CD1c-positive myeloid dendritic cell (primary cell): ENCODE results near the gene ZAP70.

Experiments used
- DNase-seq: peaks from one replicate; pipeline ENCODE4 v3.0.0-alpha.2; 2016; ENCODE audit errors: extremely low spot score

The ZAP70 gene

GRCh38 chr2:97750017-97750416 lies 36.6 kb downstream of the ZAP70 start:
- no peak for DNase-seq

DNA sequence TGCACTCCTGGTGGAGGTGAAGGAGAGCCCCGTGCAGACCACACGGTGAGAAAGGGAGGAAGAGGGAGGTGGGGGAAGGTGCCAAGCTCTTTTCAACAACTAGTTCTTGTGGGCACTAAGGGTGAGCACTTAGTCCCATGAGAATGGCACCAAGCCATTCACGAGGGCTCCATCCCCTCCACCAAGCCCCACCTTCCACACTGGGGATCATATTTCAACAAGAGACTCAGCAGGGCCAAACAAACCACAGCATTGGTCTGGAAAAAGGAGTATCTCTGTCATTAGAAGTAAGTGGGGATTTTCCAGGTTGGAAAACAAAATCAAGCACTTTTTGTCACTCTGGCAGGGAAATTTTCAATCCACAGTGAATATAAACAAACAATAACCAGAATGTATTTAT lies 38.4 kb downstream of the ZAP70 start:
- DNase-seq = no peak

DNA sequence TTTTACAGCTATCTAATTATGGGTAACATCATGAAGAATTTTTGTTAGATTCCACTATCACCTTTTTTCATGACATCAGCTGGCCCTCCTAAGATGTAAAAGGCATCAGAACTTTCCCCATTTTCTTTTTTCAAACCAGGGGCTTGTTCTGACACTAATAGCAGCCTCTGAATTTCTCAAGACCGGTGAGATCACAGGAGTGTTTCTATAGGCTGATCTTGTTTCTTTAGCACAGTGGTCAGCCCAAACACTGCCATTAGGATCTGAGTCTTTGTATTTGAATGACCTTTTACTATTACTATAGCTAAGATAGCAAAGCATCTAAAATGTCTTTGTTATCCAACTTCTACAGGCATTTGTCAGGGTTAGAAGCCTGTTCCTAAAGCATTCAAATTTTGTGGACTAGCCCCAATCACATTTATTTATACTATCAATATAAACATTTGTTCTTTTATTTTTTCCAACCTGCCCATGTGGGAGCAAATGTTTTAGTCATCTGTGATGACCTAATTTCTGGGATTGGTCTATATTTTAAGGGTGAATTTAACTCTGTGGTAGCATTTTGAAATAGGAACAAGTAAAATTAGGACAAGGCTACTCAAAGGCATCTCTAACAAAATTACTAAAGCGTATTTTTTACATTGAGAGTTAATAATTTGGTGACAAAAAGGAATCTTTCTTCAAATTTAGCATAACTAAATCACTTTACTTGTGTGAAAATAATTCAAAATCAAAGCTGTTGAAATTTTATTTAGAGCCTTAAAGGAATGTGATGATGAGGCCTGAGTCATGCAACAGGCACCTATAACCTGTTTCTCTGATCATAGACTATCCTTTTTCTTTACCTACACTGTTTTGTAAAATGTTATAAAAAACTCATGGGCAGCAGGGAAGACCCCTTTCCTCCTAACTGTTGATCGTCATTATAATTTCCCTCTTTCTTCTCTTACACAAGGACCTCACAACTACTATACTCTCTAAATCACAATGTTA lies 39.3 kb downstream of the ZAP70 start:
- no peak for DNase-seq

- no peak for DNase-seq
Measured at GRCh38 chr2:97754690-97755346, 41.4 kb downstream of the ZAP70 start.

GRCh38 chr2:97755491-97755890 lies 42.1 kb downstream of the ZAP70 start:
- DNase-seq = no peak

- DNase-seq = no peak
Measured at GRCh38 chr2:97757062-97757461, 43.7 kb downstream of the ZAP70 start.

DNA sequence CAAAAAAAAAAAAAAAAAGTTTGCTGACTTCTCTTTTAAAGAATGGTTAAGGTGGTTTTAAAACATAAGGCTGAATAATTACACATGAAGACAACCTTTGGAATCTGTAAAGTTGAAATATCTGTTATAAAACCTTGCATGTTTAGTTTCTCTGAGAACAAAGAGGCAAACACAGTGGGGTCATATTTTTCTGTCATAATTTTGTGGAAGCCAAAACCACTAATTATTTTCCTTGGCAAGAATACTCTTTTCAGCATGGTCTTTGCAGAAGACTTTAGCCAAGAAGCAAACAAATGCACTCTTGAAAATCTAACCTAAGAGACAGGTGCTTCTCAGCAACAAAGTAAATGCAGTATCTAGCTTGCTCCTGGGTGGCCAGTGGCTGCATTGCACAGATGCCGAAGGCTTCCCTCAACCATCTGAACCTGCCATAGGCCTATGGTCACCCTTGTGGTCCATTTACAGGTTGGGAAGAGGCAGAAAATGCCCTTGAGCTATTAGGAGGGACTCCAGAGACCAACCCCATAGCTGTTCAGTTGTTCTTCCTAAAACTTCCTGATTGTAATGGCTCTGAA lies 44.8 kb downstream of the ZAP70 start:
- DNase-seq = no peak

DNA sequence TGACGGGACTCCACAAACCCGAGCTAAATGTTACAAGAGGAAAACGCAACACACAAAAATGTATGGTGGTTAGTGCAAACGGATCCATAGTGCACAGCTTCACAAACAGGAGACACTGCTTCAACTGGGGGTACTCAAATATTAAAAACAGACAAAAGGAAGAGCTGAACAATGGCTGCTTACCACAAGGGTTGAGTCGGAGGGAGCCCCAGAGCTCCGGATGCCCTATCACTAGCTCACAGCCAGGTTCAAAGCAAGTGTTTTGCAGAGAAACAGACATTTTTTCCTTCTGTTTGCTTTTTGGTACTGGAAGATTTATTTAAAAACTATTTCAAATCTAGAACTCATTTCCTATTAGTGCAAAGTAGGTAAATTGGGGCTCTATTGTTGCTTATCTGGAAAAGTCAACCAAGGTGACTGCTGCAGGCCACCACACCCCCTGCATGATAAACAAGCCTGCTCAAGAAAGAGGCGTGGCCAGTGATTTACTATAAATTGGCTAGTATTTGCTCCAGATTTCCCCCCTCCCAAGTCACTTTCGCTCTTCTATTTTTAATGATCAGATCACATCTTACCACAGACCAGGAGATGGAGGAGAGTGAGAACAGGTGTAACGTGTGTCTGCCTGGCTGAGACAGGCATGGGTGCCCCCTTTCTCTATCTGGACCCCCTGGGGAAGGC lies 46.5 kb downstream of the ZAP70 start:
- no peak for DNase-seq

DNA sequence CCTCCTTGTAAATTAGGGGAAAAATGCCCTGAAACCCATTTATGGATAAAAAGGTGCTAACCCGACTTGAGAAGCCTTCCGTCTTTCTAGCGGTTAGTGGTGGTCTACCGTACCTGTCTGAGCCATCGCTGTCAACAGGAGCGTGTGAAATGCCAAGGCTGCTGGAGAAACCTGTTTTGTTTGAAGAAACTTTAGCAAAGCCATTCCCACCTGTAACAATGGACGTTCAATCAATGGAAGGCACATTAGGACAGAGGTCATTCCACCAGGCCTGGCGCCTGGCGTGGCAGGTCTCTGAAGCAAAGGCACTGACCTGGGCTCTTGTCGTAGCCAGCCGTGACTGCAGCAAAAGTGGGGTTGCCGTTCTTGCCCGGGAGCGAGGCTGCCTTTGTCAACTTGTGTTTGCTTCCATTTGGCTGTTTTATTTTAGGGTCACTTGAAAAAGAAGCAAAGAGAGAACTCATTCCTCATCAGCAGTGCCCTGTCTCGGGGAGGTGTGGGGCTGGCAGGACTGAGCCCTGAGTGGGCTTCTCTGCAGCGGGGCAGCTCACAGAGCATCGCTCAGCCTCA lies 47.2 kb downstream of the ZAP70 start:
- DNase-seq = no peak

- no peak for DNase-seq
Measured at GRCh38 chr2:97761192-97761591, 47.8 kb downstream of the ZAP70 start.

DNA sequence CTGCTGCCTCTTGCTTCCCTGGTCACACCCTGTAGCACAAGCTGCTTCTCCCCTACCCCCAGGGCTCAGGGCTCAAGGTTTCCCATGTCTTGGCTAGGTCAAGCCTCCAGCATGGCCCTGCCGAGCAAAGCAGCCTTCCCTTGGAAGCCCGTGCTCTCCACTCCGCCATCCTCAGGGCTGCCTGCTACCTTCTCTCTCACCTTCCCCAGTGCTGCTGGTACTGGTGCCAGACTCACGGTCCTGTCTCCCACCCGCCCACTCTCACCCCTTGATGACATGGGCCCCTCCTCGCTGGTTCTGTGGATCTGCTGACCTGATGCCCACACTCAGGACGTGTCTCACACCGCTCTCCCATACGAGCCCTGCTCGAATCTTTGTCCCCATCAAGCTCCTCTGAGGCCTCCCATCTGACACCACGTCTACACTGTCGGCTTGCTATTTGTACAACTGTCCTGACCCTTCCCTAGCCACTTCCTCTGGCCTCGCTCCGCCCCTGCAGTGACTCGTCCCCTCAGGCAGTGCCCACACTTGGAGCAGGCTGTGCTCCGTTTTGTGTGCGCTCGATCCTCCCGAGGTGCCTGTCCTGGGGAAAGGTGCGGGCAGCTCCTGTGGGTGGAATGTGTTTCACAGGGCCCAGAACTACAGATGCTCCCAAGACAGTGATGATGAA lies 49.9 kb downstream of the ZAP70 start:
- no peak for DNase-seq

GRCh38 chr2:97764559-97765263 lies 51.3 kb downstream of the ZAP70 start:
- DNase-seq = no peak

GRCh38 chr2:97765933-97766332 lies 52.6 kb downstream of the ZAP70 start:
- DNase-seq = no peak

DNA sequence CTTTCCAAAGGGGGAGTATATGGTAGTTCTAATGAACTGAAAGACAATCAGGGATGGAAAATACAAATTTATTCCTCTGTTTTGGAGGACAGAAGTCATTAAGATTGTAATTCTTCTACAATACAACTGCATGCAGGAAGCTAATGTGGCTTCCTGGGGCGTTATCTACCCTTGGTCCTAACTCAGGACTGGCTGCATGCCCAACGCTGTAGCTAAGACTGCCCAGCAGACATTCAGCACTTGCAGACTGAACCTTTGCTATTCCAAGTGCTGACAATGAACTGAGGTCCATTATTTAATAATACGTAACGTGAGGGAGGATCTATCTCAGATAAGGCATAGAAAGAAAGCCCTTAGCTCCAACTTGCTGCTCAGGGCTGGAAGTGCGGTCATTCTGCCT lies 53.2 kb downstream of the ZAP70 start:
- DNase-seq = no peak

GRCh38 chr2:97769308-97769707 lies 55.9 kb downstream of the ZAP70 start:
- no peak for DNase-seq

DNA sequence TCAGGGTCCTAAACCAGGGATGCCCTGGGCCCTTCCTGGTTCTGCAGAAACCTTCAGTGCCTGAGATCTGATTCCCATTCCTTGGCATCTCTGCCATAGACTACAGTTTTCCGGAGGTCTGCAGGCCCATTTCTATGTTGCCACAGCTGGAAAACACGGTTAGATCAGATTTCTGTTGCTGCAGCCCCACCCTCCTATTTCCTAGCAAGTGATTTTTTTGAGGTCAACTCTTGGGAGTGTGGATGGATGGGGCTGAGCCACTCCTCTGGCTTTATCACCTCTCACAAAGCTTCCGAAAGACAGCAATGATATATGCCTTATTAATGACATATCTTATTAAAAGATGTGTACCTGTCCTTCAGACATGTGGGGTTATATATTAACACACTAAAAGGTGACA lies 56.3 kb downstream of the ZAP70 start:
- DNase-seq = no peak

DNA sequence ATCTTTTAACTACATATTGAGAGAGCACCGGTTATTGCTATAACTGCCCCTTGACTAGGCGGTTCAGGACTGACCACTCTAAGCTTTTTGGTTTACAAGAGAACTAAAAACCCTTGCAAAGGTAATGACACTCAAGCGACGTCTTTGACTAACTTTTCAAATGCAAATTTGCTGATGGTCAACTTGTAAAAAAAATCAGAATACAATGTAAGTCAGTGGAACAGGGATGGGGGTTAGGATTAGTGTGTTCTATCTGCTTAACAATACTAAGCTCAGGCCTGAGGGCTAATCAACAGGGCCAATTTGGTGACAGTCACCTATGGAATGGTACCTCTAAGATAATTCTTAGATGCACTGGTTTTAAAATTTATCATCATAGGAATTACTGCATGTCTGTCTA lies 57.1 kb downstream of the ZAP70 start:
- no peak for DNase-seq

- DNase-seq = no peak
Measured at GRCh38 chr2:97774425-97774824, 61.0 kb downstream of the ZAP70 start.

DNA sequence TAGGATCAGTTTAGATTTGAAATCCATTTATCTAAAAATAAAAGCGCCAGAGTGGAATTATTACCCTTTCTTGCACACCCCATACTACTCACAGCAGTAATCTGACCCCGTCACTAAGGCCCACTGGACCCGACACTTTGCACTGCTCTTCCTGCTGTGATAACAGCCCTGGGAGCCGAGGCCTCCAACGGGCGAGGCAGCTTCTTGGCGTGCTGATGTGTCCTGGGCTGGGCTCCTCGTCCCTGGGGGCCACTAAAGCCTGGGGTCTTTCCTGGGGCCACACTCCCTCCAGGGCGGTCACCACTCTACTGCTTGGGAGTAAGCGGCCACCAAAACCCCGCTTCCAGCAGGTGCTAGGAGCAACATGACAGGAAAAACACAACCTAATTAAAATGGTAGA lies 61.7 kb downstream of the ZAP70 start:
- DNase-seq = no peak

DNA sequence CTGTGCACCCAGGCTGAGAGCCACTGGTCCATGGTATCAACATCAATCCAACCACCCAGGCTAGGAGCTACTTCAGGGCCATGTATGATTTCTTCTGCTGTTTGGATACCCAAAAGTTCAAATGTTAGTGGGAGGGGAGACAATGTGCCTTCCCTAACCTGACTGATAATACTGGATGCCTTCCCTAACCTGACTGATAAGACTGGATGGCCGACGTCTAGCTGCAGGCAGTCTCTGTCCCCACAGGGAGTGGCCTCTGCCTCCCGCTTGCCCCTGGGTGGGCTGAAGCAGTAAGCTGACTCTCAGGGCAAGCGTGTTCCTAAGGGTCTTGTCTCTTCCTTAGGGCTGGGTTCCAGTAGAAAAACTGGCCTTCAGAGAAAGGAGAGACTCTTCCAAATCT lies 65.8 kb downstream of the ZAP70 start:
- DNase-seq = no peak

DNA sequence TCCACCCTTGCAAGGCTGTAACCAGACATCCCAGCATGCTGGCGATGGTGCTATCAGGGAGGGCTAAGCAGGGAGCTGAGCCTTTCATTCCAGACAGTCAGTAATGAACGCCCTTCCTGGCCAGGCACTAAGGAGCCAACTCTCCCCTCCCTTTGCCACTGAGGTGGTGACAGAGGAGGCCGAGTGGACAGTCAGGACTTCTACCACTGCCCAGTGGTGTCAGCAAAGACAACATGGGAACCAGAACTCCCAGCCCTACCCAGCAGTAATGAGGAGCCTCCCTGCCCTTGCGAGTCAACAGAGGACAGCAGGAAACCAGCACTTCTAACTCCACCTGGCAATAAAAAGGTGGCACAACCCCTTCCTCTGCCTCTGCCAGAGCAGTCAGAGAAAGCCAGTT lies 68.6 kb downstream of the ZAP70 start:
- no peak for DNase-seq
